Heart left ventricle (tissue), 16 donors: ENCODE results near the gene EN1. TPM values are rescaled to one million over a fixed set of nuclear protein-coding genes. Genes with fewer than 3 reads are reported as not detected.

Experiments used
- ATAC-seq, 4 donors: fragments of 200-7000 bp; cut with Tn5 transposase; one replicate each; pipeline ENCODE4 v1.9.1; 2020 to 2022; ENCODE audit warnings: moderate library complexity in 4 of 4, mild to moderate bottlenecking in 3 of 4, moderate number of reproducible peaks in 1 of 4
- DNase-seq, 5 donors: peaks; one replicate each; pipeline ENCODE4 v3.0.0-alpha.2; 2020
- H3K27ac ChIP-seq, 12 donors: fragments of 200-600 bp; sonication (generic) in 4 of 12; one replicate each; pipeline versions ENCODE4 v1.5.0 to v1.8.0; 2016 to 2022; ENCODE audit warnings: mild to moderate bottlenecking in 2 of 12
- H3K27me3 ChIP-seq, 9 donors: fragments of 200-600 bp; sonication (generic) in 2 of 9; one replicate each; pipeline versions ENCODE4 v1.5.1 to v1.8.0; 2016 to 2022; ENCODE audit warnings: mild to moderate bottlenecking in 3 of 9
- H3K36me3 ChIP-seq, 9 donors: fragments of 200-600 bp; sonication (generic) in 2 of 9; one replicate each; pipeline versions ENCODE4 v1.5.0 to v1.8.0; 2018 to 2022; ENCODE audit warnings: mild to moderate bottlenecking in 2 of 9
- H3K4me1 ChIP-seq, 12 donors: fragments of 200-600 bp; sonication (generic) in 4 of 12; one replicate each; pipeline versions ENCODE4 v1.5.0 to v1.8.0; 2016 to 2022; ENCODE audit warnings: mild to moderate bottlenecking in 3 of 12
- H3K4me3 ChIP-seq, 12 donors: fragments of 200-600 bp; sonication (generic) in 4 of 12; one replicate each; pipeline versions ENCODE4 v1.5.0 to v1.8.0; 2017 to 2022; ENCODE audit warnings: mild to moderate bottlenecking in 9 of 12, moderate library complexity in 4 of 12
- H3K9me3 ChIP-seq, 12 donors: fragments of 200-600 bp; sonication (generic) in 4 of 12; one replicate each; pipeline versions ENCODE4 v1.5.0 to v1.8.0; 2016 to 2022; ENCODE audit warnings: mild to moderate bottlenecking in 1 of 12
- CTCF ChIP-seq, 12 donors: fragments of 200-600 bp; sonication (generic) in 4 of 12; IDR thresholded peaks; one replicate each; pipeline versions ENCODE4 v1.5.0 to v1.8.0; 2018 to 2022; ENCODE audit warnings: antibody characterized with exemption in 12 of 12, mild to moderate bottlenecking in 5 of 12
- POLR2A ChIP-seq, 2 donors: fragments of 450-650 bp; IDR thresholded peaks; one replicate each; pipeline ENCODE4 v1.6.1; 2017; ENCODE audit warnings: antibody characterized with exemption in 2 of 2, mild to moderate bottlenecking in 2 of 2, moderate library complexity in 2 of 2
- WGBS, 4 donors: extraction: QIAGEN DNeasy Blood & Tissue Kit in 2 of 4; methylation state at CpG; one replicate each; pipeline versions ENCODE4 v1.1.5 to v1.1.7; 2013 to 2018; 5-methylcytosine and 5-hydroxymethylcytosine counted together
- intact Hi-C, 10 donors: fragments of 100-400 bp; cut with DNase I; formaldehyde crosslinking; loops; one replicate each; pipeline versions ENCODE4 v1.11.1 to v1.14.2; 2022
- polyA plus RNA-seq, 2 donors: library from polyadenylated mRNA; stranded (reverse); fragments of 200-250 nt; gene quantifications; one replicate each; pipeline ENCODE4 v1.2.3, GENCODE V29; 2013
- total RNA-seq, 9 donors: library from RNA; depleted of rRNA in 2 of 9; stranded (reverse); fragments of >200 nt in 2 of 9; fragmentation: NEBNext Ultra II Directional in 3 of 9; extraction: Animal tissue kit (Norgen Biotek cat#: 25700) in 3 of 9; gene quantifications; one replicate each; pipeline versions ENCODE4 v1.1.0 to v1.2.4, GENCODE V29; 2016 to 2023
- donor health status: ischemic (EF 13 %, LVEDD 7.1; RV severe dilation, severe dysfunction).
- donor health status: healthy with polysubstance abuse.
- donor health status: DM: no; HTN: yes; CAD: no.
- donor health status: DM: no; HTN: no; CAD: no.
- donor health status: ischemic (EF 25% LVEDD 6.9; RV normal size, moderate dysfunction).
- donor health status: ischemic (EF 25% LVEDD 5.7; RV mildly dilated, moderate dysfunction).
- donor health status: healthy.
- donor health status: DM: yes; HTN: yes; CAD: no.
- donor health status: ischemic (EF 35%, LVEDD 5.7; RV mildly dilated, moderate dysfunction).
- donor health status: nonischemic (EF 11% LVEDD 7.7; RV severe dilation, severe dysfunction).
- donor health status: DM: yes; HTN: yes; CAD: no.
- donor health status: PGD.
- donor health status: ischemic (EF 29% LVEDD 5.4; RV normal size, mild dysfunction).
- donor health status: nonischemic (EF 23%, LVEDD 6.1; RV moderate dilation, normal function).

The EN1 gene
- total and polyA plus RNA-seq, 11 donors, result 0.27 TPM; not detected in 10

- H3K36me3 ChIP-seq, result no peaks in the 10 kb centered on the region
- no peaks in the 10 kb centered on the region for H3K9me3 ChIP-seq
- H3K4me1 ChIP-seq, result no peaks in the 10 kb centered on the region
- H3K4me3 ChIP-seq, result no peak overlapping the region
- TF ChIP-seq CTCF (IDR thresholded peaks at IDR 0.05) (no peak), POLR2A (IDR thresholded peaks at IDR 0.05) (no peak)
- intact Hi-C loops, result no loop called here
- no peak overlapping the region for H3K27ac ChIP-seq
- peaks cover 0 to 64% (median 12%) of the 10 kb centered on the region in 9 donors for H3K27me3 ChIP-seq
- WGBS, 4 donors, result 74 to 88% (median 82%) methylated on average over 9 of the region's 9 CpGs
- DNase-seq, result no peak
- no peak for ATAC-seq
Observed at GRCh38 chr2:118805064-118805690, 42.3 kb downstream of the EN1 start.

GRCh38 chr2:118803012-118803411 is 44.4 kb downstream of the EN1 start:
- ATAC-seq (no peak), DNase-seq (no peak)
- Histone ChIP-seq H3K4me1 (no peaks in the 10 kb centered on the region), H3K9me3 (no peaks in the 10 kb centered on the region), H3K27me3 (peaks cover 0 to 57% (median 0%) of the 10 kb centered on the region in 9 donors), H3K4me3 (no peak overlapping the region), H3K36me3 (no peaks in the 10 kb centered on the region), H3K27ac (no peak overlapping the region)
- 51 to 63% (median 54%) methylated on average over 5 of the region's 5 CpGs for WGBS, 4 donors
- no peak for TF ChIP-seq POLR2A (IDR thresholded peaks at IDR 0.05)
- no peak for TF ChIP-seq CTCF (IDR thresholded peaks at IDR 0.05)
- intact Hi-C loops, result no loop called here

- whole genome bisulfite sequencing, 4 donors, result 72 to 81% (median 76%) methylated on average over 4 of the region's 4 CpGs
Observed at GRCh38 chr2:118801151-118801550, 46.3 kb downstream of the EN1 start.

GRCh38 chr2:118800736-118801135 is 46.7 kb downstream of the EN1 start:
- Histone ChIP-seq H3K27me3 (peaks cover 0 to 62% (median 0%) of the 10 kb centered on the region in 9 donors), H3K36me3 (no peaks in the 10 kb centered on the region), H3K4me1 (no peaks in the 10 kb centered on the region), H3K27ac (no peak overlapping the region), H3K9me3 (no peaks in the 10 kb centered on the region), H3K4me3 (no peak overlapping the region)
- intact Hi-C loops, result no loop called here
- 72 to 77% (median 74%) methylated on average over 4 of the region's 4 CpGs for WGBS, 4 donors
- DNase-seq (no peak), ATAC-seq (no peak)
- no peak for TF ChIP-seq CTCF (IDR thresholded peaks at IDR 0.05)
- no peak for TF ChIP-seq POLR2A (IDR thresholded peaks at IDR 0.05)

More at GRCh38 chr2:118801151-118801550, 46.3 kb downstream of the EN1 start:
- ATAC-seq (no peak), DNase-seq (no peak)
- TF ChIP-seq CTCF (IDR thresholded peaks at IDR 0.05), result no peak
- TF ChIP-seq POLR2A (IDR thresholded peaks at IDR 0.05), result no peak
- Histone ChIP-seq H3K9me3 (no peaks in the 10 kb centered on the region), H3K27ac (no peak overlapping the region), H3K36me3 (no peaks in the 10 kb centered on the region), H3K27me3 (peaks cover 0 to 62% (median 0%) of the 10 kb centered on the region in 9 donors), H3K4me1 (no peaks in the 10 kb centered on the region), H3K4me3 (no peak overlapping the region)
- intact Hi-C loops, result no loop called here
